Tibial nerve (tissue), 4 donors: Measurements from ENCODE around the gene E2F6. TPM values are rescaled to one million over a fixed set of nuclear protein-coding genes. Genes with fewer than 3 reads are reported as not detected.

ENCODE experiments used
- DNase-seq, 2 donors: peaks; one replicate each; pipeline ENCODE4 v3.0.0-alpha.2; 2019; ENCODE audit warnings: low spot score in 2 of 2
- H3K27ac ChIP-seq, 4 donors: fragments of 200-600 bp; sonication (generic) in 3 of 4; one replicate each; pipeline ENCODE4 v1.5.1; 2017 to 2019; ENCODE audit warnings: mild to moderate bottlenecking in 1 of 4
- H3K27me3 ChIP-seq, 2 donors: fragments of 200-600 bp; sonication (generic) in 1 of 2; one replicate each; pipeline versions ENCODE4 v1.5.1 to v1.6.0; 2017 to 2019
- H3K36me3 ChIP-seq, 3 donors: fragments of 200-600 bp; sonication (generic); one replicate each; pipeline ENCODE4 v1.5.1; 2018 to 2019
- H3K4me1 ChIP-seq, 4 donors: fragments of 200-600 bp; sonication (generic) in 3 of 4; one replicate each; pipeline ENCODE4 v1.5.1; 2017 to 2019
- H3K4me3 ChIP-seq, 4 donors: fragments of 200-600 bp; sonication (generic) in 3 of 4; one replicate each; pipeline ENCODE4 v1.5.1; 2017 to 2019; ENCODE audit warnings: mild to moderate bottlenecking in 1 of 4, moderate library complexity in 1 of 4
- H3K9me3 ChIP-seq, 4 donors: fragments of 200-600 bp; sonication (generic) in 3 of 4; one replicate each; pipeline ENCODE4 v1.5.1; 2017 to 2019
- CTCF ChIP-seq, 5 experiments: fragments of 200-600 bp in 3 of 5; fragments of 450-650 bp in 2 of 5; sonication (generic) in 3 of 5; IDR thresholded peaks; one replicate each; pipeline ENCODE4 v1.5.1; 2016 to 2019; ENCODE audit warnings: antibody characterized with exemption in 5 of 5, mild to moderate bottlenecking in 3 of 5, moderate library complexity in 2 of 5
- EP300 ChIP-seq, 2 donors: sonication (generic); formaldehyde crosslinking; IDR thresholded peaks; one replicate each; pipeline ENCODE4 v1.6.1; 2017; ENCODE audit warnings: antibody characterized with exemption in 2 of 2, mild to moderate bottlenecking in 1 of 2
- POLR2A ChIP-seq, 2 donors: fragments of 450-650 bp; IDR thresholded peaks; one replicate each; pipeline ENCODE4 v1.6.1; 2017; ENCODE audit warnings: antibody characterized with exemption in 2 of 2, mild to moderate bottlenecking in 2 of 2, moderate library complexity in 2 of 2
- WGBS, 2 donors: methylation state at CpG; one replicate each; pipeline ENCODE4 v1.1.5; 2018; 5-methylcytosine and 5-hydroxymethylcytosine counted together
- total RNA-seq, 4 donors: library from RNA; depleted of rRNA; stranded (reverse); fragments of >200 nt; gene quantifications; one replicate each; pipeline ENCODE4 v1.1.0, GENCODE V29; 2016

Gene E2F6
- total RNA-seq, 4 donors from 2014 or later: 10.9 to 16.5 (median 13.8) TPM

GRCh38 chr2:11435036-11435435 is 30.9 kb downstream of the E2F6 start:
- Histone ChIP-seq H3K27ac (no peak overlapping the region), H3K9me3 (no peaks in the 10 kb centered on the region), H3K27me3 (no peaks in the 10 kb centered on the region), H3K4me1 (no peaks in the 10 kb centered on the region), H3K4me3 (no peak overlapping the region), H3K36me3 (peaks cover 0 to 44% (median 0%) of the 10 kb centered on the region in 3 donors)
- 84 to 89% methylated on average over 8 of the region's 8 CpGs for WGBS, 2 donors
- no peak for TF ChIP-seq EP300 (IDR thresholded peaks at IDR 0.05)
- TF ChIP-seq CTCF (IDR thresholded peaks at IDR 0.05): no peak
- TF ChIP-seq POLR2A (IDR thresholded peaks at IDR 0.05): no peak
- no peak for DNase-seq

- 94% methylated on average over 7 of the region's 7 CpGs for WGBS, 2 donors
- no peak for TF ChIP-seq POLR2A (IDR thresholded peaks at IDR 0.05)
- TF ChIP-seq EP300 (IDR thresholded peaks at IDR 0.05): no peak
- TF ChIP-seq CTCF (IDR thresholded peaks at IDR 0.05): no peak
- no peaks in the 10 kb centered on the region for H3K9me3 ChIP-seq
Observed at GRCh38 chr2:11434443-11434842, 31.5 kb downstream of the E2F6 start.

GRCh38 chr2:11433822-11434221 is 32.1 kb downstream of the E2F6 start:
- no peaks in the 10 kb centered on the region for H3K4me1 ChIP-seq
- no peak overlapping the region for H3K27ac ChIP-seq
- WGBS, 2 donors: 86 to 93% methylated on average over 5 of the region's 5 CpGs
- no peak for DNase-seq
- no peak overlapping the region for H3K4me3 ChIP-seq
- no peak for TF ChIP-seq CTCF (IDR thresholded peaks at IDR 0.05)
- TF ChIP-seq EP300 (IDR thresholded peaks at IDR 0.05): no peak
- TF ChIP-seq POLR2A (IDR thresholded peaks at IDR 0.05): no peak
- no peaks in the 10 kb centered on the region for H3K27me3 ChIP-seq
- H3K36me3 ChIP-seq: peaks cover 0 to 35% (median 0%) of the 10 kb centered on the region in 3 donors
- no peaks in the 10 kb centered on the region for H3K9me3 ChIP-seq

More at GRCh38 chr2:11434443-11434842, 31.5 kb downstream of the E2F6 start:
- Histone ChIP-seq H3K36me3 (peaks cover 0 to 40% (median 0%) of the 10 kb centered on the region in 3 donors), H3K4me3 (no peak overlapping the region), H3K4me1 (no peaks in the 10 kb centered on the region), H3K27ac (no peak overlapping the region), H3K27me3 (no peaks in the 10 kb centered on the region)
- no peak for DNase-seq

GRCh38 chr2:11430729-11431128 is 35.2 kb downstream of the E2F6 start:
- Histone ChIP-seq H3K4me3 (no peak overlapping the region), H3K27me3 (no peaks in the 10 kb centered on the region), H3K36me3 (peaks cover 0 to 9% (median 0%) of the 10 kb centered on the region in 3 donors), H3K27ac (no peak overlapping the region), H3K9me3 (no peaks in the 10 kb centered on the region), H3K4me1 (no peaks in the 10 kb centered on the region)
- no peak for TF ChIP-seq EP300 (IDR thresholded peaks at IDR 0.05)
- no peak for TF ChIP-seq POLR2A (IDR thresholded peaks at IDR 0.05)
- no peak for TF ChIP-seq CTCF (IDR thresholded peaks at IDR 0.05)
- 80 to 93% methylated on average over 5 of the region's 5 CpGs for WGBS, 2 donors
- no peak for DNase-seq

- TF ChIP-seq EP300 (IDR thresholded peaks at IDR 0.05) (no peak), POLR2A (IDR thresholded peaks at IDR 0.05) (no peak), CTCF (IDR thresholded peaks at IDR 0.05) (no peak)
- Histone ChIP-seq H3K9me3 (no peaks in the 10 kb centered on the region), H3K27ac (no peak overlapping the region), H3K4me1 (no peaks in the 10 kb centered on the region), H3K4me3 (no peak overlapping the region), H3K27me3 (no peaks in the 10 kb centered on the region), H3K36me3 (peaks cover 0 to 4% (median 0%) of the 10 kb centered on the region in 3 donors)
- no peak for DNase-seq
Observed at GRCh38 chr2:11427224-11427623, 38.7 kb downstream of the E2F6 start.
